ENCODE results near the gene CYB5D1. TPM values are rescaled to one million over a fixed set of nuclear protein-coding genes. Genes with fewer than 3 reads are reported as not detected.
A peak's percentile ranks its signal among the peaks of the same experiment; 100 is the strongest.

Gene CYB5D1
- total RNA-seq, 4 donors from 2014 or later = 3.8 to 9.3 (median 7.5) TPM

DNA sequence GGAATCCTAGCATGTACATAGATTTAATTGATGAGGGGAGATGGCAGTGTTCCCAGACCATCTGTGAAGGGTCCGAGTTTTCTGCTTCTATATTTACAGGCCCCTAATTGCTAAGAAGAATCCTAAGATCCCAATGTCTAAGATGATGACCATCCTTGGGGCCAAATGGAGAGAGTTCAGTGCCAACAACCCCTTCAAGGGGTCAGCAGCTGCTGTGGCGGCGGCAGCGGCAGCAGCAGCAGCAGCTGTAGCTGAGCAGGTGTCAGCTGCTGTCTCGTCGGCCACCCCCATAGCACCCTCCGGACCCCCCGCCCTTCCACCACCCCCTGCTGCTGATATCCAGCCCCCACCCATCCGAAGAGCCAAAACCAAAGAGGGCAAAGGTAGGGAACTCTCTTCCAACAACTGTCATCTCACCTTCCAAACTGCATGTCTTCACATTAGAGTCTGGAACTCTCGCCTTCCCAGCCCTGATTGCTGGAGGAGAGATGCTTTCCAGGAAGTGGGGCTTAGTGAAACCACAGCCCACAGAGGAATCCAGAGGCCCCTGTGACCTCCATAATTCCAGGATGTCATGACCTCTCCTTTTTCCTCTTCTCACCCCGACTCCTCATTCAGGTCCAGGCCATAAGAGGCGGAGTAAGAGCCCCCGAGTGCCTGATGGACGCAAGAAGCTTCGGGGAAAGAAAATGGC, 35.5 kb downstream of the CYB5D1 start:
- 79 to 93% methylated on average over 3 to 14 of the region's 15 CpGs for WGBS, 2 donors
- Histone ChIP-seq H3K4me1 (peaks cover 17 to 26% (median 18%) of the 10 kb centered on the region in 3 donors), H3K27me3 (no peaks in the 10 kb centered on the region), H3K4me3 (no peak overlapping the region), H3K9me3 (no peaks in the 10 kb centered on the region), H3K36me3 (peaks cover 30 to 86% (median 46%) of the 10 kb centered on the region in 3 donors), H3K27ac (no peak overlapping the region)
- intact Hi-C loops (cut with DNase I) = no loop called here
- no peak for DNase-seq
- TF ChIP-seq, protein P1, sequence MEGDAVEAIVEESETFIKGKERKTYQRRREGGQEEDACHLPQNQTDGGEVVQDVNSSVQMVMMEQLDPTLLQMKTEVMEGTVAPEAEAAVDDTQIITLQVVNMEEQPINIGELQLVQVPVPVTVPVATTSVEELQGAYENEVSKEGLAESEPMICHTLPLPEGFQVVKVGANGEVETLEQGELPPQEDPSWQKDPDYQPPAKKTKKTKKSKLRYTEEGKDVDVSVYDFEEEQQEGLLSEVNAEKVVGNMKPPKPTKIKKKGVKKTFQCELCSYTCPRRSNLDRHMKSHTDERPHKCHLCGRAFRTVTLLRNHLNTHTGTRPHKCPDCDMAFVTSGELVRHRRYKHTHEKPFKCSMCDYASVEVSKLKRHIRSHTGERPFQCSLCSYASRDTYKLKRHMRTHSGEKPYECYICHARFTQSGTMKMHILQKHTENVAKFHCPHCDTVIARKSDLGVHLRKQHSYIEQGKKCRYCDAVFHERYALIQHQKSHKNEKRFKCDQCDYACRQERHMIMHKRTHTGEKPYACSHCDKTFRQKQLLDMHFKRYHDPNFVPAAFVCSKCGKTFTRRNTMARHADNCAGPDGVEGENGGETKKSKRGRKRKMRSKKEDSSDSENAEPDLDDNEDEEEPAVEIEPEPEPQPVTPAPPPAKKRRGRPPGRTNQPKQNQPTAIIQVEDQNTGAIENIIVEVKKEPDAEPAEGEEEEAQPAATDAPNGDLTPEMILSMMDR (IDR thresholded peaks at IDR 0.05) = no peak
- TF ChIP-seq POLR2A (IDR thresholded peaks at IDR 0.05) = no peak

DNA sequence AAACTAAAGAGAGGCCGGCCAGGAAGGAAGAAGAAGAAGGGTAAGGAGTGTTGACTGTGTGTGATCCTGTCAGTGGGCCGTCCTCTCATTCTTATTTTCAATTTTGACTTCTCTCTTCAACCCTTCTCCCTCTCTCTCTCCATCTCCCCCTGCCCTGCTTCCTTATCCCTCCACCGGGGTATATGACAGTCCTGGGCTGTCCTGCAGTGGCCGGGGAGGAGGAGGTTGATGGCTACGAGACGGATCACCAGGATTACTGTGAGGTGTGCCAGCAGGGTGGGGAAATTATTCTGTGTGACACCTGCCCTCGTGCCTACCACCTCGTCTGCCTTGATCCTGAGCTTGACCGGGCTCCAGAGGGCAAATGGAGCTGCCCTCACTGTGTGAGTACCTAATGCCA, 36.4 kb downstream of the CYB5D1 start:
- no peak for TF ChIP-seq POLR2A (IDR thresholded peaks at IDR 0.05)
- TF ChIP-seq, protein P1 (IDR thresholded peaks at IDR 0.05) = no peak
- no peaks in the 10 kb centered on the region for H3K27me3 ChIP-seq
- no peaks in the 10 kb centered on the region for H3K9me3 ChIP-seq
- 86 to 89% methylated on average over 5 to 9 of the region's 9 CpGs for WGBS, 2 donors
- DNase-seq = no peak
- H3K4me3 ChIP-seq = no peak overlapping the region
- H3K36me3 ChIP-seq = peaks cover 34 to 94% (median 49%) of the 10 kb centered on the region in 3 donors
- no peak overlapping the region for H3K27ac ChIP-seq
- intact Hi-C loops (cut with DNase I) = no loop called here
- peaks cover 8 to 17% (median 9%) of the 10 kb centered on the region in 3 donors for H3K4me1 ChIP-seq

DNA sequence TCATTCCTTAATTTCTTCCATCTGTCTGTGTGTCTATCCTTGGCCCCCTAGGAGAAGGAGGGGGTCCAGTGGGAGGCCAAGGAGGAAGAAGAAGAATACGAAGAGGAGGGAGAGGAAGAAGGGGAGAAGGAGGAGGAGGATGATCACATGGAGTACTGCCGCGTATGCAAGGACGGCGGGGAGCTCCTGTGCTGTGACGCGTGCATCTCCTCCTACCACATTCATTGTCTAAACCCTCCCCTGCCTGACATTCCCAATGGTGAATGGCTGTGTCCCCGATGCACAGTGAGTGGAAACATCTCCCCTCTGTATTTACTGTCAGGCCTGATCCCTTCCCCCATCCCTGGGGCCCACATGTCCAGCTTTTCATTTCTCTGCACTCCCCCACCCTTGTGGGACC, 37.1 kb downstream of the CYB5D1 start:
- Histone ChIP-seq H3K27ac (no peak overlapping the region), H3K4me1 (peaks cover 2 to 10% (median 3%) of the 10 kb centered on the region in 3 donors), H3K9me3 (no peaks in the 10 kb centered on the region), H3K27me3 (no peaks in the 10 kb centered on the region), H3K4me3 (no peak overlapping the region), H3K36me3 (peaks cover 34 to 100% (median 56%) of the 10 kb centered on the region in 3 donors)
- no peak for DNase-seq
- TF ChIP-seq POLR2A (IDR thresholded peaks at IDR 0.05) = no peak
- TF ChIP-seq, protein P1 (IDR thresholded peaks at IDR 0.05) = no peak
- intact Hi-C loops (cut with DNase I) = no loop called here
- 87% methylated on average over 6 to 8 of the region's 8 CpGs for WGBS, 2 donors

DNA sequence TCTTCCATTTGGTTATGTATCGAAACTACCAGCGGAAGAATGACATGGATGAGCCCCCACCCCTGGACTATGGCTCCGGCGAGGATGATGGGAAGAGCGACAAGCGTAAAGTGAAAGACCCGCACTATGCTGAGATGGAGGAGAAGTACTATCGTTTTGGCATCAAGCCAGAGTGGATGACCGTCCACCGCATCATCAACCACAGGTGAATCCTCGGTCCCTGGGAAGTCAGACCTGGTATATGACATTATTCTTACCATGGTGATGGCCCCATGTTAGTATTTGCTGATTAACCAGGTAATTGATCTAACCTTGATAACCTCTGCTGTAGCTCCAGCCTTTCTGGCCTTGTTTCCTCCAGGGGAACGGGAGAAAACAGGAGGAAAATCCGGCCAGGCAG, 39.3 kb downstream of the CYB5D1 start:
- Histone ChIP-seq H3K27me3 (no peaks in the 10 kb centered on the region), H3K27ac (no peak overlapping the region), H3K36me3 (peaks cover 33 to 100% (median 58%) of the 10 kb centered on the region in 3 donors), H3K4me1 (no peaks in the 10 kb centered on the region), H3K4me3 (no peak overlapping the region), H3K9me3 (no peaks in the 10 kb centered on the region)
- DNase-seq = no peak
- WGBS, 2 donors = 82 to 87% methylated on average over 11 to 13 of the region's 13 CpGs
- intact Hi-C loops (cut with DNase I) = no loop called here
- TF ChIP-seq POLR2A (IDR thresholded peaks at IDR 0.05) = no peak
- TF ChIP-seq, protein P1 (IDR thresholded peaks at IDR 0.05) = no peak

DNA sequence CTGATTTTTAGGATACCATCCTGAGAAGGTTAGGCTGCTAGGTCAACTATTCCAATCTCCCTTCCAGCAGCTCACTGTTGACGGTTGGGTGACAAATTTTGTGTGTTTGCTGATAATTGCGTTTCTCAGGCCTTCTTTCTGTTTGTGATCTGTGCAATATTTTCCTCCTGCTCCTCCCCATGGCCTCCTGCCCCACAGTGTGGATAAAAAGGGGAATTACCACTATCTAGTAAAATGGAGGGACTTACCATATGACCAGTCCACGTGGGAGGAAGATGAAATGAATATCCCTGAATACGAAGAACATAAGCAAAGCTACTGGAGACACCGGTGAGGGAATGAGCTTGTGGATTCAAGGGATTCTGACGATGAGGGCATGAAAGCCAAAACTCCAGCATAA, 40.0 kb downstream of the CYB5D1 start:
- Histone ChIP-seq H3K4me3 (no peak overlapping the region), H3K27ac (no peak overlapping the region), H3K9me3 (no peaks in the 10 kb centered on the region), H3K36me3 (peaks cover 34 to 100% (median 59%) of the 10 kb centered on the region in 3 donors), H3K4me1 (no peaks in the 10 kb centered on the region), H3K27me3 (no peaks in the 10 kb centered on the region)
- no peak for DNase-seq
- no peak for TF ChIP-seq POLR2A (IDR thresholded peaks at IDR 0.05)
- TF ChIP-seq, protein P1 (IDR thresholded peaks at IDR 0.05) = peak in 5 of 6 experiments; percentile 27 to 65 (median 47)
- intact Hi-C loops (cut with DNase I) = no loop called here
- 38% methylated on average over 6 of the region's 6 CpGs for WGBS, 2 donors
